Measurements from ENCODE around the gene B4GALNT1. TPM values are rescaled to one million over a fixed set of nuclear protein-coding genes. Genes with fewer than 3 reads are reported as not detected.

Gene B4GALNT1
- total RNA-seq, 4 donors from 2014 or later: 0.38 to 0.48 (median 0.42) TPM; not detected in 1

GRCh38 chr12:57631566-57632072 lies 1.4 kb downstream of the B4GALNT1 start:
- Histone ChIP-seq H3K27ac (no peak overlapping the region), H3K4me1 (peaks cover 29% of the 10 kb centered on the region), H3K9me3 (no peaks in the 10 kb centered on the region), H3K36me3 (no peaks in the 10 kb centered on the region), H3K4me3 (peak overlapping the region; percentile 57), H3K27me3 (peaks cover 79% of the 10 kb centered on the region)
- TF ChIP-seq POLR2AphosphoS5 (IDR thresholded peaks at IDR 0.05): no peak
- TF ChIP-seq, protein P1, sequence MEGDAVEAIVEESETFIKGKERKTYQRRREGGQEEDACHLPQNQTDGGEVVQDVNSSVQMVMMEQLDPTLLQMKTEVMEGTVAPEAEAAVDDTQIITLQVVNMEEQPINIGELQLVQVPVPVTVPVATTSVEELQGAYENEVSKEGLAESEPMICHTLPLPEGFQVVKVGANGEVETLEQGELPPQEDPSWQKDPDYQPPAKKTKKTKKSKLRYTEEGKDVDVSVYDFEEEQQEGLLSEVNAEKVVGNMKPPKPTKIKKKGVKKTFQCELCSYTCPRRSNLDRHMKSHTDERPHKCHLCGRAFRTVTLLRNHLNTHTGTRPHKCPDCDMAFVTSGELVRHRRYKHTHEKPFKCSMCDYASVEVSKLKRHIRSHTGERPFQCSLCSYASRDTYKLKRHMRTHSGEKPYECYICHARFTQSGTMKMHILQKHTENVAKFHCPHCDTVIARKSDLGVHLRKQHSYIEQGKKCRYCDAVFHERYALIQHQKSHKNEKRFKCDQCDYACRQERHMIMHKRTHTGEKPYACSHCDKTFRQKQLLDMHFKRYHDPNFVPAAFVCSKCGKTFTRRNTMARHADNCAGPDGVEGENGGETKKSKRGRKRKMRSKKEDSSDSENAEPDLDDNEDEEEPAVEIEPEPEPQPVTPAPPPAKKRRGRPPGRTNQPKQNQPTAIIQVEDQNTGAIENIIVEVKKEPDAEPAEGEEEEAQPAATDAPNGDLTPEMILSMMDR (IDR thresholded peaks at IDR 0.05): no peak
- no peak for TF ChIP-seq EP300 (IDR thresholded peaks at IDR 0.05)
- DNase-seq (ENCODE audit: low spot score in 2 of 2): peak in 1 of 2 donors; percentile 60
- 24% methylated on average over 6 of the region's 26 CpGs for WGBS

- no peaks in the 10 kb centered on the region for H3K36me3 ChIP-seq
- H3K4me3 ChIP-seq: no peak overlapping the region
- TF ChIP-seq POLR2AphosphoS5 (IDR thresholded peaks at IDR 0.05): no peak
- TF ChIP-seq, protein P1 (IDR thresholded peaks at IDR 0.05): no peak
- no peak for TF ChIP-seq POLR2A (IDR thresholded peaks at IDR 0.05)
- TF ChIP-seq EP300 (IDR thresholded peaks at IDR 0.05): no peak
- peaks cover 82% of the 10 kb centered on the region for H3K27me3 ChIP-seq
- H3K27ac ChIP-seq: no peak overlapping the region
- 63% methylated on average over 5 of the region's 6 CpGs for WGBS
- peak in 1 of 2 donors; percentile 50 for DNase-seq (ENCODE audit: low spot score in 2 of 2)
- H3K9me3 ChIP-seq: no peaks in the 10 kb centered on the region
- H3K4me1 ChIP-seq: peaks cover 29% of the 10 kb centered on the region
These were observed 2.0 kb downstream of the B4GALNT1 start for GRCh38 chr12:57630891-57631433.

GRCh38 chr12:57629897-57630471 lies 3.0 kb downstream of the B4GALNT1 start:
- WGBS: 79% methylated on average over 5 of the region's 5 CpGs
- H3K4me1 ChIP-seq: peaks cover 29% of the 10 kb centered on the region
- peak in 1 of 2 donors; percentile 72 for DNase-seq (ENCODE audit: low spot score in 2 of 2)
- H3K36me3 ChIP-seq: no peaks in the 10 kb centered on the region
- H3K27ac ChIP-seq: no peak overlapping the region
- TF ChIP-seq, protein P1 (IDR thresholded peaks at IDR 0.05): no peak
- no peak for TF ChIP-seq POLR2A (IDR thresholded peaks at IDR 0.05)
- no peak for TF ChIP-seq EP300 (IDR thresholded peaks at IDR 0.05)
- no peak for TF ChIP-seq POLR2AphosphoS5 (IDR thresholded peaks at IDR 0.05)
- peaks cover 85% of the 10 kb centered on the region for H3K27me3 ChIP-seq
- no peak overlapping the region for H3K4me3 ChIP-seq
- no peaks in the 10 kb centered on the region for H3K9me3 ChIP-seq

GRCh38 chr12:57628280-57629191 lies 4.5 kb downstream of the B4GALNT1 start:
- Histone ChIP-seq H3K27me3 (peaks cover 92% of the 10 kb centered on the region), H3K9me3 (no peaks in the 10 kb centered on the region), H3K27ac (no peak overlapping the region), H3K4me1 (peaks cover 29% of the 10 kb centered on the region), H3K4me3 (no peak overlapping the region), H3K36me3 (no peaks in the 10 kb centered on the region)
- WGBS: 72% methylated on average over 28 of the region's 29 CpGs
- DNase-seq (ENCODE audit: low spot score in 2 of 2): peak in 1 of 2 donors; percentile 76
- TF ChIP-seq, protein P1 (IDR thresholded peaks at IDR 0.05): no peak
- TF ChIP-seq POLR2AphosphoS5 (IDR thresholded peaks at IDR 0.05) (no peak), POLR2A (IDR thresholded peaks at IDR 0.05) (no peak), EP300 (IDR thresholded peaks at IDR 0.05) (no peak)
